Heart left ventricle (tissue), 16 donors: ENCODE data around the gene SDR39U1. TPM values are rescaled to one million over a fixed set of nuclear protein-coding genes. Genes with fewer than 3 reads are reported as not detected.

Experiments used
- ATAC-seq, 4 donors: fragments of 200-7000 bp; cut with Tn5 transposase; one replicate each; pipeline ENCODE4 v1.9.1; 2020 to 2022; ENCODE audit warnings: moderate library complexity in 4 of 4, mild to moderate bottlenecking in 3 of 4, moderate number of reproducible peaks in 1 of 4
- DNase-seq, 5 donors: peaks; one replicate each; pipeline ENCODE4 v3.0.0-alpha.2; 2020
- H3K27ac ChIP-seq, 12 donors: fragments of 200-600 bp; sonication (generic) in 4 of 12; one replicate each; pipeline versions ENCODE4 v1.5.0 to v1.8.0; 2016 to 2022; ENCODE audit warnings: mild to moderate bottlenecking in 2 of 12
- H3K27me3 ChIP-seq, 9 donors: fragments of 200-600 bp; sonication (generic) in 2 of 9; one replicate each; pipeline versions ENCODE4 v1.5.1 to v1.8.0; 2016 to 2022; ENCODE audit warnings: mild to moderate bottlenecking in 3 of 9
- H3K36me3 ChIP-seq, 9 donors: fragments of 200-600 bp; sonication (generic) in 2 of 9; one replicate each; pipeline versions ENCODE4 v1.5.0 to v1.8.0; 2018 to 2022; ENCODE audit warnings: mild to moderate bottlenecking in 2 of 9
- H3K4me1 ChIP-seq, 12 donors: fragments of 200-600 bp; sonication (generic) in 4 of 12; one replicate each; pipeline versions ENCODE4 v1.5.0 to v1.8.0; 2016 to 2022; ENCODE audit warnings: mild to moderate bottlenecking in 3 of 12
- H3K4me3 ChIP-seq, 12 donors: fragments of 200-600 bp; sonication (generic) in 4 of 12; one replicate each; pipeline versions ENCODE4 v1.5.0 to v1.8.0; 2017 to 2022; ENCODE audit warnings: mild to moderate bottlenecking in 9 of 12, moderate library complexity in 4 of 12
- H3K9me3 ChIP-seq, 12 donors: fragments of 200-600 bp; sonication (generic) in 4 of 12; one replicate each; pipeline versions ENCODE4 v1.5.0 to v1.8.0; 2016 to 2022; ENCODE audit warnings: mild to moderate bottlenecking in 1 of 12
- POLR2A ChIP-seq, 2 donors: fragments of 450-650 bp; IDR thresholded peaks; one replicate each; pipeline ENCODE4 v1.6.1; 2017; ENCODE audit warnings: antibody characterized with exemption in 2 of 2, mild to moderate bottlenecking in 2 of 2, moderate library complexity in 2 of 2
- WGBS, 4 donors: extraction: QIAGEN DNeasy Blood & Tissue Kit in 2 of 4; methylation state at CpG; one replicate each; pipeline versions ENCODE4 v1.1.5 to v1.1.7; 2013 to 2018; 5-methylcytosine and 5-hydroxymethylcytosine counted together
- intact Hi-C, 10 donors: fragments of 100-400 bp; cut with DNase I; formaldehyde crosslinking; loops; one replicate each; pipeline versions ENCODE4 v1.11.1 to v1.14.2; 2022
- polyA plus RNA-seq, 2 donors: library from polyadenylated mRNA; stranded (reverse); fragments of 200-250 nt; gene quantifications; one replicate each; pipeline ENCODE4 v1.2.3, GENCODE V29; 2013
- total RNA-seq, 9 donors: library from RNA; depleted of rRNA in 2 of 9; stranded (reverse); fragments of >200 nt in 2 of 9; fragmentation: NEBNext Ultra II Directional in 3 of 9; extraction: Animal tissue kit (Norgen Biotek cat#: 25700) in 3 of 9; gene quantifications; one replicate each; pipeline versions ENCODE4 v1.1.0 to v1.2.4, GENCODE V29; 2016 to 2023
- TF ChIP-seq, protein P1 (sequence below), 12 donors: fragments of 200-600 bp; sonication (generic) in 4 of 12; IDR thresholded peaks; one replicate each; pipeline versions ENCODE4 v1.5.0 to v1.8.0; 2018 to 2022; ENCODE audit warnings: antibody characterized with exemption in 12 of 12, mild to moderate bottlenecking in 5 of 12
- donor health status: ischemic (EF 13 %, LVEDD 7.1; RV severe dilation, severe dysfunction).
- donor health status: healthy with polysubstance abuse.
- donor health status: DM: no; HTN: yes; CAD: no.
- donor health status: DM: no; HTN: no; CAD: no.
- donor health status: ischemic (EF 25% LVEDD 6.9; RV normal size, moderate dysfunction).
- donor health status: ischemic (EF 25% LVEDD 5.7; RV mildly dilated, moderate dysfunction).
- donor health status: healthy.
- donor health status: DM: yes; HTN: yes; CAD: no.
- donor health status: ischemic (EF 35%, LVEDD 5.7; RV mildly dilated, moderate dysfunction).
- donor health status: nonischemic (EF 11% LVEDD 7.7; RV severe dilation, severe dysfunction).
- donor health status: DM: yes; HTN: yes; CAD: no.
- donor health status: PGD.
- donor health status: ischemic (EF 29% LVEDD 5.4; RV normal size, mild dysfunction).
- donor health status: nonischemic (EF 23%, LVEDD 6.1; RV moderate dilation, normal function).

Gene SDR39U1
- total and polyA plus RNA-seq, 11 donors = 58.6 to 109 (median 63.7) TPM

DNA sequence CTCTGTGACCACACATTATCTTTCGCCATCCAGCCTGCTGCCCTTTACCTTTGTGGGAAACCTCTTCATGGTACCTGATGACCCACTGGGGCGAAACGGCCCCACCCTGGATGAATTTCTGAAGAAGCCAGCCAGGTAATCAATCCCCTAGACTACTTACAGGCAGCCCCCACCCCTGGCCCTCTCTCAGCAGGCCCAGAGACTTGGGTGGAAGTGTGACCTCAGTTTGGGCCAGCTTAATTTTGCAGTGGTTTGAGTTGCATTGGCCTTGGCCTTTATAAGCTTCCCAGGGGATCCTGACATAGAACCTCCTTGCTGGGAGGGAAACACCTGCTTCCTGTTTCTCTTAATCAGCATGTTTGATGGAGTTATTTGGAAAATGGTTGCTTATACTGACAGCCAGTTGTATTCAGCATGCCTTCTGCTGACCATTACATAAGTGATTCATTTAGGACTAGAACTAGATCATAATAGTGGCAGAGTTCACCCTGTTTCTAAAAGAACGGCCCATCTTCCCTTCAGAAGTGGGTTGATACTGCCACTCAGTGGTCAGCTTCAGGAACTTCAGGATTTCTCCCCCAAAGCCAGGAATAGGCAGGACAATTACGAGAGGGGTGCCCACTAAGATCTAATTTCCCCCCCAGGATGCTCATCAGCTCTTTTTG lies 6.1 kb downstream of the SDR39U1 start:
- ATAC-seq = peak; percentile 21 to 77 (median 49)
- DNase-seq = peak in 1 of 5 donors; percentile 54
- Histone ChIP-seq H3K4me1 (peaks cover 1 to 83% (median 58%) of the 10 kb centered on the region in 12 donors), H3K9me3 (no peaks in the 10 kb centered on the region), H3K36me3 (peaks cover 0 to 97% (median 86%) of the 10 kb centered on the region in 9 donors), H3K4me3 (no peak overlapping the region), H3K27me3 (no peaks in the 10 kb centered on the region), H3K27ac (peak overlapping the region; percentile 51 to 81 (median 67))
- 33 to 47% (median 41%) methylated on average over 5 of the region's 5 CpGs for WGBS, 4 donors
- intact Hi-C loops = loop anchor here (1.0 to 10.0 kb wide), 8 partner anchors 76 to 204 kb away; partner anchors contain the start of genes TINF2 (in 6 of the 10), GMPR2 (in 1 of the 10), LTB4R (in 1 of the 10) and LTB4R2 (in 1 of the 10)
- TF ChIP-seq, protein P1, sequence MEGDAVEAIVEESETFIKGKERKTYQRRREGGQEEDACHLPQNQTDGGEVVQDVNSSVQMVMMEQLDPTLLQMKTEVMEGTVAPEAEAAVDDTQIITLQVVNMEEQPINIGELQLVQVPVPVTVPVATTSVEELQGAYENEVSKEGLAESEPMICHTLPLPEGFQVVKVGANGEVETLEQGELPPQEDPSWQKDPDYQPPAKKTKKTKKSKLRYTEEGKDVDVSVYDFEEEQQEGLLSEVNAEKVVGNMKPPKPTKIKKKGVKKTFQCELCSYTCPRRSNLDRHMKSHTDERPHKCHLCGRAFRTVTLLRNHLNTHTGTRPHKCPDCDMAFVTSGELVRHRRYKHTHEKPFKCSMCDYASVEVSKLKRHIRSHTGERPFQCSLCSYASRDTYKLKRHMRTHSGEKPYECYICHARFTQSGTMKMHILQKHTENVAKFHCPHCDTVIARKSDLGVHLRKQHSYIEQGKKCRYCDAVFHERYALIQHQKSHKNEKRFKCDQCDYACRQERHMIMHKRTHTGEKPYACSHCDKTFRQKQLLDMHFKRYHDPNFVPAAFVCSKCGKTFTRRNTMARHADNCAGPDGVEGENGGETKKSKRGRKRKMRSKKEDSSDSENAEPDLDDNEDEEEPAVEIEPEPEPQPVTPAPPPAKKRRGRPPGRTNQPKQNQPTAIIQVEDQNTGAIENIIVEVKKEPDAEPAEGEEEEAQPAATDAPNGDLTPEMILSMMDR (IDR thresholded peaks at IDR 0.05) = peak; percentile 66 to 89 (median 80)
- TF ChIP-seq POLR2A (IDR thresholded peaks at IDR 0.05) = no peak

DNA sequence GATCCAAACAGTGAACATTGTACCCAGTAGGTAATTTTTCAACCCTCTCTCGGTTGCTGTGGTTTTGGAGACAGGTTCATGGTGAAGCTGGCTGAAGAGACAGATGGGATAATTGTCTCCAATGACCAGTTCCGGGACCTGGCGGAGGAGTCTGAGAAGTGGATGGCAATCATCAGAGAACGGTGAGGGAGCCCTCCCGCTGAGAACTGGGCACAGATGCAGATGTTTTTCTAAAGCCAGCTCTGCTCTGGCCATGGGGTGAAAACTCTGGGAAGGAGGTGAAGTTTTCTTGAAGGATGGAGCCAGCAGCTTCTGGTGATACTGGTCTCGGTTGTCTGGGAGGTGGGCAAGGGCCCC lies 6.6 kb downstream of the SDR39U1 start:
- H3K4me3 ChIP-seq = no peak overlapping the region
- peak overlapping the region; percentile 4 to 81 (median 66) for H3K27ac ChIP-seq
- DNase-seq (no peak), ATAC-seq (no peak)
- 55 to 63% (median 59%) methylated on average over 6 of the region's 6 CpGs for WGBS, 4 donors
- no peaks in the 10 kb centered on the region for H3K9me3 ChIP-seq
- H3K27me3 ChIP-seq = no peaks in the 10 kb centered on the region
- peaks cover 0 to 92% (median 85%) of the 10 kb centered on the region in 9 donors for H3K36me3 ChIP-seq
- H3K4me1 ChIP-seq = peaks cover 3 to 83% (median 58%) of the 10 kb centered on the region in 12 donors
- intact Hi-C loops = loop anchor here (1.0 to 10.0 kb wide), 8 partner anchors 75 to 204 kb away; partner anchors contain the start of genes TINF2 (in 6 of the 10), GMPR2 (in 1 of the 10), LTB4R (in 1 of the 10) and LTB4R2 (in 1 of the 10)
- TF ChIP-seq, protein P1 (IDR thresholded peaks at IDR 0.05) = no peak
- TF ChIP-seq POLR2A (IDR thresholded peaks at IDR 0.05) = no peak

DNA sequence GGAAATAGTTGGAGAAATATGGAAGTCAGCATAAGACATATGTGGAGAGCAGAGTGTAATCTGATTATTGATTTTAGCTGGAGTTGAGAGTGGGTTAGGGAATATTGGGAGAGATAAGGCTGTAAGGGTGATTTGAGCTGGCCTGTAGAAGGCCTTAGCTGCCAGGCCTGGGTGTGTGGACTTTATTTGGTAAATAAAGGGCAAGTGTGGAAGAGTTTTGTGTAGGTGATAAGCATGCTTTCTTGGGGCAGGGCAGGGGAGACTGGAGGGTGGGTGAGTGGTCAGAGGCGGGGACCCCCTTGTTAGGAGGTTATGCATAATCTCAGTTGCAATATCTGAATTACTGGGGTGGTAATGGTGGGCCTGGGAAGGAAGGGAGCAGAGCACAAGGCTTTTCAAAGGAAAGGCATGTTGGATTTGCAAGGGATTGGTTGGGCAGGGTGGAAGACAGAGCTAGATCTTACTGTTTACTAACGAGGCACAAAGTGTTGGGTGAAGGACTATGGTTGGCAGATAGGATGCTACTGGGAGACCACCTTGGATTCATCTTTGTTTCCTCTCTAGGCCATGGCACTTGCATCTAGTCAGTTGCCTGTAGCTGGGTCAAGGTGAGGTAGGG lies 7.3 kb downstream of the SDR39U1 start:
- WGBS, 4 donors = 71 to 89% (median 86%) methylated on average over 2 of the region's 2 CpGs
- Histone ChIP-seq H3K27me3 (no peaks in the 10 kb centered on the region), H3K9me3 (no peaks in the 10 kb centered on the region), H3K4me3 (no peak overlapping the region), H3K27ac (peak overlapping the region in 3 of 12 donors; percentile 15 to 73 (median 56)), H3K36me3 (peaks cover 0 to 85% (median 78%) of the 10 kb centered on the region in 9 donors), H3K4me1 (peaks cover 3 to 82% (median 56%) of the 10 kb centered on the region in 12 donors)
- intact Hi-C loops = loop anchor here in 8 of 10 donors (5.0 to 10.0 kb wide), 5 partner anchors 103 to 203 kb away; partner anchors contain the start of genes TINF2 (in 5 of the 8), GMPR2 (in 1 of the 8), LTB4R (in 1 of the 8) and LTB4R2 (in 1 of the 8)
- no peak for TF ChIP-seq POLR2A (IDR thresholded peaks at IDR 0.05)
- TF ChIP-seq, protein P1 (IDR thresholded peaks at IDR 0.05) = no peak
- ATAC-seq (no peak), DNase-seq (no peak)

DNA sequence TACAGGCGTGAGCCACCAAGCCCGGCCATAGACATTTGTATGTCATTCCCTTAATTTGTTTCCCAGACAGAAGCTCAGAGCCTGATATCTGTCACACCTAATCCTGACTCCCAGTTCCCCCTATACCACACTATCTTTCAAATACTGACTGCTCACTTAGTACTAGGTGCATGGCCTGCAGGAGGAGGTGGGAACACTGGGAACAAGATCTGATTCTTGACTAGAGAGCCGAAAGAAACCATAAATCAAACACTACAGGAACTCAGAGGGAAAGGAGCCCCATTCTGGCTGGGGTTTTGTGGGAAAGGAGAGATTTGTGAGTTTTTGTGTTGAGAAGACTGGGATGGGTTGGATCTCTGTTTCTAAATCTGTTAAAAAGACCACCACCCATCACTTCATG lies 7.9 kb downstream of the SDR39U1 start:
- Histone ChIP-seq H3K36me3 (peaks cover 0 to 79% (median 72%) of the 10 kb centered on the region in 9 donors), H3K4me1 (peaks cover 3 to 76% (median 51%) of the 10 kb centered on the region in 12 donors), H3K4me3 (no peak overlapping the region), H3K27me3 (no peaks in the 10 kb centered on the region), H3K9me3 (no peaks in the 10 kb centered on the region), H3K27ac (peak overlapping the region in 1 of 12 donors; percentile 15)
- TF ChIP-seq, protein P1 (IDR thresholded peaks at IDR 0.05) = no peak
- no peak for TF ChIP-seq POLR2A (IDR thresholded peaks at IDR 0.05)
- DNase-seq (no peak), ATAC-seq (no peak)
- intact Hi-C loops = loop anchor here in 8 of 10 donors (5.0 to 10.0 kb wide), 6 partner anchors 67 to 202 kb away; partner anchors contain the start of genes TINF2 (in 7 of the 8), NFATC4 (in 2 of the 8), GMPR2 (in 1 of the 8) and LTB4R (in 1 of the 8)
- WGBS, 4 donors = 81 to 97% (median 88%) methylated on average over 3 of the region's 3 CpGs
